NCI-H1417 treated with DMSO at 0.1 percent for 48 hours (cell line): ENCODE results near the gene EDN2.

Source experiments
- DNase-seq: peaks from one replicate; lab custom pipeline; 2025; lab: John Stamatoyannopoulos, UW

EDN2 gene

GRCh38 chr1:41437011-41437355 is 47.5 kb downstream of the EDN2 start:
- DNase-seq, result no peak

- DNase-seq, result no peak
These were observed 48.0 kb downstream of the EDN2 start for GRCh38 chr1:41436281-41437010.

GRCh38 chr1:41435570-41436178 is 48.8 kb downstream of the EDN2 start:
- DNase-seq, result no peak

GRCh38 chr1:41434748-41435449 is 49.6 kb downstream of the EDN2 start:
- no peak for DNase-seq

GRCh38 chr1:41434306-41434705 is 50.2 kb downstream of the EDN2 start:
- DNase-seq, result no peak

GRCh38 chr1:41433501-41433900 is 51.0 kb downstream of the EDN2 start:
- DNase-seq, result no peak

GRCh38 chr1:41432481-41433280 is 51.8 kb downstream of the EDN2 start:
- DNase-seq, result no peak

GRCh38 chr1:41431490-41432350 is 52.8 kb downstream of the EDN2 start:
- no peak for DNase-seq

- DNase-seq, result no peak
These were observed 53.9 kb downstream of the EDN2 start for GRCh38 chr1:41430582-41430981.

GRCh38 chr1:41430069-41430468 is 54.4 kb downstream of the EDN2 start:
- DNase-seq, result no peak

- DNase-seq, result no peak
These were observed 54.8 kb downstream of the EDN2 start for GRCh38 chr1:41429641-41430035.
